ENCODE data around the gene POFUT2.

The POFUT2 gene

GRCh38 chr21:45263534-45263933 lies 24.2 kb downstream of the POFUT2 start:
- in situ Hi-C loops (cut with HindIII; ENCODE audit: low pct_unique_long_range_greater_than_20kb, low sequenced_read_pairs) = no loop called here
- DNase-seq (ENCODE audit: low read depth in 1 of 2, low spot score in 1 of 2) = no peak
- no peak for TF ChIP-seq JUND (IDR thresholded peaks at IDR 0.05; ENCODE audit: low read depth)

GRCh38 chr21:45262616-45263015 lies 25.1 kb downstream of the POFUT2 start:
- DNase-seq (ENCODE audit: low read depth in 1 of 2, low spot score in 1 of 2) = no peak
- in situ Hi-C loops (cut with HindIII; ENCODE audit: low pct_unique_long_range_greater_than_20kb, low sequenced_read_pairs) = no loop called here
- no peak for TF ChIP-seq JUND (IDR thresholded peaks at IDR 0.05; ENCODE audit: low read depth)

- in situ Hi-C loops (cut with HindIII; ENCODE audit: low pct_unique_long_range_greater_than_20kb, low sequenced_read_pairs) = no loop called here
- TF ChIP-seq JUND (IDR thresholded peaks at IDR 0.05; ENCODE audit: low read depth) = no peak
- DNase-seq (ENCODE audit: low read depth in 1 of 2, low spot score in 1 of 2) = no peak
Measured at GRCh38 chr21:45262041-45262581, 25.6 kb downstream of the POFUT2 start.

- in situ Hi-C loops (cut with HindIII; ENCODE audit: low pct_unique_long_range_greater_than_20kb, low sequenced_read_pairs) = no loop called here
- no peak for DNase-seq (ENCODE audit: low read depth in 1 of 2, low spot score in 1 of 2)
- no peak for TF ChIP-seq JUND (IDR thresholded peaks at IDR 0.05; ENCODE audit: low read depth)
Measured at GRCh38 chr21:45261093-45261492, 26.6 kb downstream of the POFUT2 start.

GRCh38 chr21:45260191-45260825 lies 27.4 kb downstream of the POFUT2 start:
- no peak for TF ChIP-seq JUND (IDR thresholded peaks at IDR 0.05; ENCODE audit: low read depth)
- no peak for DNase-seq (ENCODE audit: low read depth in 1 of 2, low spot score in 1 of 2)
- in situ Hi-C loops (cut with HindIII; ENCODE audit: low pct_unique_long_range_greater_than_20kb, low sequenced_read_pairs) = no loop called here

GRCh38 chr21:45259206-45259840 lies 28.4 kb downstream of the POFUT2 start:
- in situ Hi-C loops (cut with HindIII; ENCODE audit: low pct_unique_long_range_greater_than_20kb, low sequenced_read_pairs) = no loop called here
- DNase-seq (ENCODE audit: low read depth in 1 of 2, low spot score in 1 of 2) = no peak
- TF ChIP-seq JUND (IDR thresholded peaks at IDR 0.05; ENCODE audit: low read depth) = no peak

- DNase-seq (ENCODE audit: low read depth in 1 of 2, low spot score in 1 of 2) = no peak
- in situ Hi-C loops (cut with HindIII; ENCODE audit: low pct_unique_long_range_greater_than_20kb, low sequenced_read_pairs) = no loop called here
- no peak for TF ChIP-seq JUND (IDR thresholded peaks at IDR 0.05; ENCODE audit: low read depth)
Measured at GRCh38 chr21:45258466-45258865, 29.2 kb downstream of the POFUT2 start.

GRCh38 chr21:45257673-45258341 lies 29.9 kb downstream of the POFUT2 start:
- in situ Hi-C loops (cut with HindIII; ENCODE audit: low pct_unique_long_range_greater_than_20kb, low sequenced_read_pairs) = no loop called here
- no peak for TF ChIP-seq JUND (IDR thresholded peaks at IDR 0.05; ENCODE audit: low read depth)
- no peak for DNase-seq (ENCODE audit: low read depth in 1 of 2, low spot score in 1 of 2)

- no peak for TF ChIP-seq JUND (IDR thresholded peaks at IDR 0.05; ENCODE audit: low read depth)
- in situ Hi-C loops (cut with HindIII; ENCODE audit: low pct_unique_long_range_greater_than_20kb, low sequenced_read_pairs) = no loop called here
- DNase-seq (ENCODE audit: low read depth in 1 of 2, low spot score in 1 of 2) = no peak
Measured at GRCh38 chr21:45256912-45257672, 30.6 kb downstream of the POFUT2 start.

GRCh38 chr21:45256021-45256911 lies 31.4 kb downstream of the POFUT2 start:
- in situ Hi-C loops (cut with HindIII; ENCODE audit: low pct_unique_long_range_greater_than_20kb, low sequenced_read_pairs) = no loop called here
- DNase-seq (ENCODE audit: low read depth in 1 of 2, low spot score in 1 of 2) = no peak
- TF ChIP-seq JUND (IDR thresholded peaks at IDR 0.05; ENCODE audit: low read depth) = no peak

- peak; percentile 77 to 85 for DNase-seq (ENCODE audit: low read depth in 1 of 2, low spot score in 1 of 2)
- TF ChIP-seq JUND (IDR thresholded peaks at IDR 0.05; ENCODE audit: low read depth) = no peak
- in situ Hi-C loops (cut with HindIII; ENCODE audit: low pct_unique_long_range_greater_than_20kb, low sequenced_read_pairs) = no loop called here
Measured at GRCh38 chr21:45255381-45256020, 32.2 kb downstream of the POFUT2 start.
